H1 (cell line): ENCODE data around the gene LCE2D. TPM values are rescaled to one million over a fixed set of nuclear protein-coding genes. Genes with fewer than 3 reads are reported as not detected.

ENCODE experiments used
- CTCF ChIA-PET: fragments of 300-600 bp; sonication (Branson Sonifier 250); formaldehyde crosslinking; loops from one replicate; lab custom pipeline; 2021; ENCODE audit not compliant: partially characterized antibody; lab: Charles Lee
- POLR2A ChIA-PET: fragments of 300-600 bp; sonication (Branson Sonifier 250); formaldehyde crosslinking; loops from one replicate; lab custom pipeline; 2021; ENCODE audit warnings: inconsistent platforms; ENCODE audit not compliant: partially characterized antibody; lab: Charles Lee
- DNase-seq, 2 experiments: peaks; one replicate each; pipeline versions ENCODE4 v3.0.0 to v3.0.0-alpha.2; 2010 to 2022; ENCODE audit warnings: low spot score in 2 of 2, low read depth in 1 of 2, mixed read lengths in 1 of 2
- FAIRE-seq: peaks from 2 replicates; lab custom pipeline; 2011; peaks lifted over from hg19 to GRCh38; lab: Jason Lieb, UNC
- H2AFZ ChIP-seq: 2 replicates; pipeline ENCODE4 v1.8.1; 2012; ENCODE audit warnings: low read length, inconsistent platforms
- H2AK5ac ChIP-seq: 2 replicates; pipeline ENCODE4 v1.6.1; 2013; ENCODE audit warnings: low read depth, low read length
- H2BK120ac ChIP-seq: replicated peaks from 2 replicates; pipeline ENCODE3; 2013; ENCODE audit warnings: low read depth, low read length, inconsistent platforms
- H2BK12ac ChIP-seq: 2 replicates; pipeline ENCODE4 v1.6.1; 2013; ENCODE audit warnings: low read depth, low read length
- H2BK15ac ChIP-seq: 2 replicates; pipeline ENCODE4 v1.6.1; 2013; ENCODE audit warnings: low read length
- H2BK20ac ChIP-seq: 2 replicates; pipeline ENCODE4 v1.6.1; 2013; ENCODE audit warnings: low read length
- H2BK5ac ChIP-seq: 2 replicates; pipeline ENCODE4 v1.6.1; 2013; ENCODE audit warnings: low read depth, low read length
- H3K14ac ChIP-seq: 2 replicates; pipeline ENCODE4 v1.6.1; 2013; ENCODE audit warnings: inconsistent platforms; ENCODE audit not compliant: insufficient read length
- H3K18ac ChIP-seq: 2 replicates; pipeline ENCODE4 v1.6.1; 2013; ENCODE audit warnings: low read length; ENCODE audit errors: extremely low read depth
- H3K23ac ChIP-seq: 2 replicates; pipeline ENCODE4 v1.6.1; 2013; ENCODE audit warnings: inconsistent platforms; ENCODE audit not compliant: insufficient read length
- H3K23me2 ChIP-seq: 2 replicates; pipeline ENCODE4 v1.6.1; 2013; ENCODE audit warnings: low read depth, low read length
- H3K27ac ChIP-seq: 2 replicates; pipeline ENCODE4 v1.6.1; 2011; ENCODE audit warnings: low read depth, low read length, inconsistent platforms
- H3K27me3 ChIP-seq, 4 experiments: replicated peaks in 1 of 4; 1 replicate in 1 of 4; 2 replicates in 3 of 4; pipeline versions ENCODE4 v1.6.1 to v1.8.1; 2011 to 2013; ENCODE audit warnings: low read length in 3 of 4, mild to moderate bottlenecking in 3 of 4, inconsistent platforms in 2 of 4, mixed read lengths in 2 of 4, moderate library complexity in 1 of 4; ENCODE audit not compliant: control insufficient read depth in 3 of 4, insufficient read depth in 3 of 4; ENCODE audit errors: extremely low read depth in 1 of 4
- H3K36me3 ChIP-seq, 4 experiments: 2 replicates each; pipeline versions ENCODE4 v1.6.1 to v1.8.1; 2011 to 2013; ENCODE audit warnings: mild to moderate bottlenecking in 4 of 4, low read length in 3 of 4, moderate library complexity in 2 of 4, control low read depth in 1 of 4, inconsistent platforms in 1 of 4; ENCODE audit not compliant: insufficient read depth in 4 of 4, control insufficient read depth in 2 of 4
- H3K4ac ChIP-seq: replicated peaks from 2 replicates; pipeline ENCODE3; 2013; ENCODE audit warnings: low read length, low read depth, mixed read lengths, inconsistent platforms; ENCODE audit not compliant: insufficient read length
- H3K4me1 ChIP-seq, 4 experiments: replicated peaks in 1 of 4; 1 replicate in 1 of 4; 2 replicates in 3 of 4; pipeline versions ENCODE4 v1.6.1 to v1.8.1; 2011 to 2013; ENCODE audit warnings: low read length in 3 of 4, inconsistent platforms in 2 of 4, mixed read lengths in 1 of 4; ENCODE audit not compliant: insufficient read depth in 4 of 4, control insufficient read depth in 3 of 4
- H3K4me2 ChIP-seq, 2 experiments: 2 replicates each; pipeline versions ENCODE4 v1.6.1 to v1.8.1; 2011 to 2013; ENCODE audit warnings: low read depth in 2 of 2, low read length in 2 of 2, control low read depth in 1 of 2, inconsistent platforms in 1 of 2, mild to moderate bottlenecking in 1 of 2; ENCODE audit not compliant: insufficient read depth in 1 of 2
- H3K4me3 ChIP-seq, 4 experiments: fragments of 200-600, 300-600 bp in 1 of 4; sonication (generic), shearing (Covaris generic), sonication (Bioruptor Twin) in 1 of 4; 2 replicates each; pipeline versions ENCODE4 v1.5.1 to v1.8.1; 2011 to 2016; ENCODE audit warnings: low read length in 4 of 4, low read depth in 3 of 4, control low read depth in 2 of 4, inconsistent platforms in 2 of 4, mild to moderate bottlenecking in 2 of 4, mixed read lengths in 1 of 4, moderate library complexity in 1 of 4; ENCODE audit not compliant: insufficient read depth in 2 of 4; ENCODE audit errors: extremely low read depth in 1 of 4
- H3K56ac ChIP-seq: replicated peaks from 2 replicates; pipeline ENCODE3; 2013; ENCODE audit warnings: low read depth, mild to moderate bottlenecking, mixed read lengths, low read length, inconsistent platforms; ENCODE audit not compliant: insufficient read length
- H3K79me1 ChIP-seq: 2 replicates; pipeline ENCODE4 v1.6.1; 2013; ENCODE audit warnings: low read depth, low read length, control low read depth
- H3K79me2 ChIP-seq, 2 experiments: 2 replicates each; pipeline versions ENCODE4 v1.6.1 to v1.8.1; 2012 to 2013; ENCODE audit warnings: low read length in 2 of 2, mild to moderate bottlenecking in 2 of 2, inconsistent platforms in 1 of 2; ENCODE audit not compliant: insufficient read depth in 2 of 2, control insufficient read depth in 1 of 2
- H3K9ac ChIP-seq, 4 experiments: replicated peaks in 1 of 4; 1 replicate in 1 of 4; 2 replicates in 3 of 4; pipeline versions ENCODE4 v1.6.1 to v1.8.1; 2011 to 2013; ENCODE audit warnings: low read depth in 3 of 4, low read length in 3 of 4, control low read depth in 2 of 4, mild to moderate bottlenecking in 2 of 4, moderate library complexity in 2 of 4, inconsistent platforms in 1 of 4; ENCODE audit errors: extremely low read depth in 1 of 4
- H3K9me3 ChIP-seq, 2 experiments: 2 replicates each; pipeline versions ENCODE4 v1.6.1 to v1.8.1; 2012 to 2013; ENCODE audit warnings: mild to moderate bottlenecking in 2 of 2, moderate library complexity in 2 of 2, control low read depth in 1 of 2, inconsistent platforms in 1 of 2, low read depth in 1 of 2, low read length in 1 of 2, mixed read lengths in 1 of 2; ENCODE audit not compliant: insufficient read depth in 2 of 2
- H4K20me1 ChIP-seq, 2 experiments: replicated peaks in 1 of 2; 2 replicates each; pipeline versions ENCODE3 to v1.8.1; 2011 to 2013; ENCODE audit warnings: inconsistent platforms in 2 of 2, low read length in 2 of 2, mild to moderate bottlenecking in 1 of 2; ENCODE audit not compliant: insufficient read depth in 2 of 2, control insufficient read depth in 1 of 2
- H4K5ac ChIP-seq: 2 replicates; pipeline ENCODE4 v1.6.1; 2013; ENCODE audit warnings: low read length, low read depth, mixed read lengths, inconsistent platforms; ENCODE audit not compliant: insufficient read length
- H4K8ac ChIP-seq: 2 replicates; pipeline ENCODE4 v1.8.0; 2013; ENCODE audit warnings: mild to moderate bottlenecking, moderate library complexity, low read length, inconsistent platforms; ENCODE audit not compliant: insufficient read depth; ENCODE audit errors: extremely low read depth
- H4K91ac ChIP-seq: replicated peaks from 2 replicates; pipeline ENCODE3; 2013; ENCODE audit warnings: low read length, mixed read lengths, inconsistent platforms; ENCODE audit not compliant: insufficient read length
- BACH1 ChIP-seq: IDR thresholded peaks from 2 replicates; pipeline ENCODE4 v1.6.1; 2012; ENCODE audit warnings: low read length, improper control_type of control experiment
- POU5F1 ChIP-seq: IDR thresholded peaks from 2 replicates; pipeline ENCODE4 v1.6.1; 2011; ENCODE audit warnings: low read depth, mild to moderate bottlenecking, low read length, moderate library complexity
- RAD21 ChIP-seq, 2 experiments: IDR thresholded peaks in 1 of 2; conservative IDR thresholded peaks in 1 of 2; 2 replicates each; pipeline ENCODE4 v1.6.1; 2011; ENCODE audit warnings: low read depth in 2 of 2, low read length in 2 of 2, improper control_type of control experiment in 1 of 2, inconsistent platforms in 1 of 2, mild to moderate bottlenecking in 1 of 2, moderate library complexity in 1 of 2
- WGBS, 2 experiments: shearing (Covaris generic) in 1 of 2; methylation state at CpG; one replicate each; pipeline versions ENCODE4 v1.1.6 to v1.1.7; 2013 to 2015; ENCODE audit warnings: low lambda C conversion rate in 2 of 2, mixed read lengths in 2 of 2, inconsistent platforms in 1 of 2, low coverage in 1 of 2, missing lambda C conversion rate in 1 of 2; ENCODE audit not compliant: insufficient replicate concordance in 2 of 2, insufficient coverage in 1 of 2, insufficient read length in 1 of 2; ENCODE audit errors: extremely low coverage in 1 of 2, missing lambda C conversion rate in 1 of 2; 5-methylcytosine and 5-hydroxymethylcytosine counted together
- polyA plus RNA-seq, 7 experiments: library from polyadenylated mRNA; depleted of rRNA in 3 of 7; stranded (reverse) in 5 of 7; unstranded in 2 of 7; fragments of >200 nt in 5 of 7; fragments of 200-250 nt in 2 of 7; gene quantifications; 1 replicate in 5 of 7; 2 replicates in 1 of 7; 4 replicates in 1 of 7; pipeline versions ENCODE4 v1.2.1 to v1.2.3, GENCODE V29; 2011 to 2013; ENCODE audit warnings: missing spikeins in 2 of 7, mixed read lengths in 2 of 7
- total RNA-seq: library from RNA; stranded (reverse); fragmentation: NEBNext Ultra II Directional; extraction: Animal tissue kit (Norgen Biotek cat#: 25700); gene quantifications from 2 replicates; pipeline ENCODE4 v1.2.1, GENCODE V29; 2021
- TF ChIP-seq, protein P1 (sequence below), 3 experiments: IDR thresholded peaks; 1 replicate in 2 of 3; 2 replicates in 1 of 3; pipeline versions ENCODE4 v1.5.1 to v1.6.1; 2011; ENCODE audit warnings: low read length in 3 of 3, mild to moderate bottlenecking in 3 of 3, inconsistent platforms in 2 of 3, low read depth in 1 of 3, moderate library complexity in 1 of 3; ENCODE audit not compliant: insufficient read depth in 1 of 3; ENCODE audit errors: control extremely low read depth in 1 of 3

Gene LCE2D
- total and polyA plus RNA-seq, 2 of the 8 experiments (the other 6 are each of a cell fraction or from before 2014, with no cell fraction given), result not detected

DNA sequence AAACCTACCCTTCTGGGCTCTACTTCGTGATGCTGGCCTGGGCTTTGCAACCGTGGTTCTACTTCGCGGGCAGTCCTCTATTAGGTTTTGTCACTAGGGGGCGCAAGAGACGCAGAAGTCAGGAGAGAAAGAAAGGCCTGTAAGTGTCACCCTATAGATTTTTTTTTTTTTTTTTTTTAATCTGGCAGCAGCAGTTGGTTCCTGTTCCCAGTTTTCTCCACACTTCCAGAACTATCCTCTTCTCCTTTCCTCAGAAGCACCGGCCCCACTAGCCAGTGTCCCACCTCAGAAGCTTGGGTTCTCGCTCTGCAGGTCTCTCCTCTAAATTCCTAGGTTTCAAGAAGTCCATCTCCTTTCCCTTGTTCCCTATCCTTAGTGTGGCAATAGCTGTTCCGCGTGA lies 9.1 kb upstream of the LCE2D start:
- no peak overlapping the region for H3K14ac ChIP-seq
- no peaks in the 10 kb centered on the region for H3K27me3 ChIP-seq
- no peak overlapping the region for H2AFZ ChIP-seq
- DNase-seq, result peak in 1 of 2 experiments; percentile 67
- no peak overlapping the region for H4K8ac ChIP-seq
- H3K9ac ChIP-seq, result no peak overlapping the region
- H3K4me3 ChIP-seq, result no peak overlapping the region
- no peak overlapping the region for H2AK5ac ChIP-seq
- H3K4ac ChIP-seq, result no peak overlapping the region
- H4K20me1 ChIP-seq, result no peaks in the 10 kb centered on the region
- no peak for FAIRE-seq
- WGBS, 2 experiments, result 43% methylated on average over 10 of the region's 10 CpGs; no CpG with 5 or more reads in 1 of the 2 experiments
- no peaks in the 10 kb centered on the region for H3K4me1 ChIP-seq
- no peak overlapping the region for H4K5ac ChIP-seq
- peaks cover 56 to 65% of the 10 kb centered on the region in 2 experiments for H3K9me3 ChIP-seq
- no peaks in the 10 kb centered on the region for H3K79me2 ChIP-seq
- H3K23ac ChIP-seq, result no peak overlapping the region
- H2BK5ac ChIP-seq, result no peak overlapping the region
- no peak overlapping the region for H3K18ac ChIP-seq
- H3K36me3 ChIP-seq, result no peaks in the 10 kb centered on the region
- CTCF ChIA-PET, result interaction anchor here (0.6 to 1.7 kb wide), 8 partner anchors 9 to 570 kb away, joined by 3 to 9 read pairs (median 4); partner anchors contain the start of gene LCE2D
- H3K4me2 ChIP-seq, result no peak overlapping the region
- no peak overlapping the region for H2BK120ac ChIP-seq
- H3K23me2 ChIP-seq, result no peaks in the 10 kb centered on the region
- no peaks in the 10 kb centered on the region for H3K79me1 ChIP-seq
- no peak overlapping the region for H2BK12ac ChIP-seq
- H3K56ac ChIP-seq, result no peak overlapping the region
- POLR2A ChIA-PET, result no interaction called here
- H4K91ac ChIP-seq, result no peak overlapping the region
- TF ChIP-seq BACH1 (no peak), POU5F1 (no peak), RAD21 (IDR thresholded peaks at IDR 0.05 in 1 of 2, conservative IDR thresholded peaks at IDR 0.05 in 1 of 2; ENCODE audit: low read depth in 2 of 2, low read length in 2 of 2) (peak; percentile 69 to 70)
- TF ChIP-seq, protein P1, sequence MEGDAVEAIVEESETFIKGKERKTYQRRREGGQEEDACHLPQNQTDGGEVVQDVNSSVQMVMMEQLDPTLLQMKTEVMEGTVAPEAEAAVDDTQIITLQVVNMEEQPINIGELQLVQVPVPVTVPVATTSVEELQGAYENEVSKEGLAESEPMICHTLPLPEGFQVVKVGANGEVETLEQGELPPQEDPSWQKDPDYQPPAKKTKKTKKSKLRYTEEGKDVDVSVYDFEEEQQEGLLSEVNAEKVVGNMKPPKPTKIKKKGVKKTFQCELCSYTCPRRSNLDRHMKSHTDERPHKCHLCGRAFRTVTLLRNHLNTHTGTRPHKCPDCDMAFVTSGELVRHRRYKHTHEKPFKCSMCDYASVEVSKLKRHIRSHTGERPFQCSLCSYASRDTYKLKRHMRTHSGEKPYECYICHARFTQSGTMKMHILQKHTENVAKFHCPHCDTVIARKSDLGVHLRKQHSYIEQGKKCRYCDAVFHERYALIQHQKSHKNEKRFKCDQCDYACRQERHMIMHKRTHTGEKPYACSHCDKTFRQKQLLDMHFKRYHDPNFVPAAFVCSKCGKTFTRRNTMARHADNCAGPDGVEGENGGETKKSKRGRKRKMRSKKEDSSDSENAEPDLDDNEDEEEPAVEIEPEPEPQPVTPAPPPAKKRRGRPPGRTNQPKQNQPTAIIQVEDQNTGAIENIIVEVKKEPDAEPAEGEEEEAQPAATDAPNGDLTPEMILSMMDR (IDR thresholded peaks at IDR 0.05; ENCODE audit: control extremely low read depth in 1 of 3, insufficient read depth in 1 of 3, low read depth in 1 of 3, low read length in 3 of 3), result peak; percentile 37 to 57 (median 53)
- TF ChIP-seq, all 59 proteins: peak for 2
- H2BK15ac ChIP-seq, result no peak overlapping the region
- no peak overlapping the region for H2BK20ac ChIP-seq
- no peak overlapping the region for H3K27ac ChIP-seq
